Neural cell (in vitro differentiated cells): ENCODE results near the gene ABCC8.

Experiments used
- EP300 ChIP-seq: fragments of 450-650 bp; conservative IDR thresholded peaks from 2 replicates; pipeline ENCODE4 v1.6.1; 2014; ENCODE audit warnings: antibody characterized with exemption, mild to moderate bottlenecking, moderate library complexity; ENCODE audit not compliant: poor library complexity, severe bottlenecking
- EZH2 ChIP-seq: fragments of 200-600, 300-800 bp; shearing (Covaris generic), sonication (generic); IDR thresholded peaks from 2 replicates; pipeline ENCODE4 v1.6.1; 2014; ENCODE audit warnings: antibody characterized with exemption, low read length, borderline replicate concordance, mild to moderate bottlenecking; ENCODE audit not compliant: insufficient read depth, poor library complexity, severe bottlenecking
- MXI1 ChIP-seq: fragments of 450-650 bp; conservative IDR thresholded peaks from 2 replicates; pipeline ENCODE4 v1.6.1; 2014; ENCODE audit warnings: antibody characterized with exemption, mild to moderate bottlenecking; ENCODE audit not compliant: poor library complexity, severe bottlenecking
- POLR2AphosphoS5 ChIP-seq: IDR thresholded peaks from 2 replicates; pipeline ENCODE4 v1.6.1; 2012
- TF ChIP-seq, protein P1 (sequence below): fragments of 450-650 bp; IDR thresholded peaks from 2 replicates; pipeline ENCODE4 v1.5.1; 2014; ENCODE audit warnings: antibody characterized with exemption, mild to moderate bottlenecking, moderate library complexity; ENCODE audit not compliant: poor library complexity, severe bottlenecking

DNA sequence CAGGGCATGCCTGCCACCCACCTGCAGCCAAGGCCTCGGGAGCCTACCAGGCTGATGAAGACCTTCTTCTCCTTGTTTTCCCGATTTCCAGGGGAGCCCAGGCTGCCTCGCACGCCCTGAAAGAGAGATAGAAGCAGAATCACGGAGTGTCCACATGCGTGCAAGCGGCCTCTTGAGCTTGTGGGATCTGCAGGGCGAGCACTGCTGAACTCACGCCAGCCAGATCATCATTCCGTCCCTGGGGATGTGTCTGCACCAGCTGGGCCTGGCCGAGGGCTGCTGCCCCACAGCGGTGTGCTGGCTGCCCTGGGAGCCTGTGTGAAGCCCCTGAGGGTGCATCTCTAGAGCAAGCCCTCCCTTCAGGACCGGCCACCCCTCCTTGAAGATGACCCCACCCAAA is 49.7 kb upstream of the ABCC8 start:
- no peak for TF ChIP-seq EP300
- TF ChIP-seq POLR2AphosphoS5, result no peak
- TF ChIP-seq, protein P1, sequence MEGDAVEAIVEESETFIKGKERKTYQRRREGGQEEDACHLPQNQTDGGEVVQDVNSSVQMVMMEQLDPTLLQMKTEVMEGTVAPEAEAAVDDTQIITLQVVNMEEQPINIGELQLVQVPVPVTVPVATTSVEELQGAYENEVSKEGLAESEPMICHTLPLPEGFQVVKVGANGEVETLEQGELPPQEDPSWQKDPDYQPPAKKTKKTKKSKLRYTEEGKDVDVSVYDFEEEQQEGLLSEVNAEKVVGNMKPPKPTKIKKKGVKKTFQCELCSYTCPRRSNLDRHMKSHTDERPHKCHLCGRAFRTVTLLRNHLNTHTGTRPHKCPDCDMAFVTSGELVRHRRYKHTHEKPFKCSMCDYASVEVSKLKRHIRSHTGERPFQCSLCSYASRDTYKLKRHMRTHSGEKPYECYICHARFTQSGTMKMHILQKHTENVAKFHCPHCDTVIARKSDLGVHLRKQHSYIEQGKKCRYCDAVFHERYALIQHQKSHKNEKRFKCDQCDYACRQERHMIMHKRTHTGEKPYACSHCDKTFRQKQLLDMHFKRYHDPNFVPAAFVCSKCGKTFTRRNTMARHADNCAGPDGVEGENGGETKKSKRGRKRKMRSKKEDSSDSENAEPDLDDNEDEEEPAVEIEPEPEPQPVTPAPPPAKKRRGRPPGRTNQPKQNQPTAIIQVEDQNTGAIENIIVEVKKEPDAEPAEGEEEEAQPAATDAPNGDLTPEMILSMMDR, result no peak
- no peak for TF ChIP-seq EZH2
- TF ChIP-seq MXI1, result no peak
